GM19463 (cell line): ENCODE results near the gene CTNS.

ENCODE experiments used
- ATAC-seq: cut with Tn5 transposase; IDR thresholded peaks from one replicate; pipeline ENCODE4 v1.9.1; 2021; ENCODE audit warnings: mild to moderate bottlenecking, moderate library complexity; ENCODE audit not compliant: unreplicated experiment

The CTNS gene

DNA sequence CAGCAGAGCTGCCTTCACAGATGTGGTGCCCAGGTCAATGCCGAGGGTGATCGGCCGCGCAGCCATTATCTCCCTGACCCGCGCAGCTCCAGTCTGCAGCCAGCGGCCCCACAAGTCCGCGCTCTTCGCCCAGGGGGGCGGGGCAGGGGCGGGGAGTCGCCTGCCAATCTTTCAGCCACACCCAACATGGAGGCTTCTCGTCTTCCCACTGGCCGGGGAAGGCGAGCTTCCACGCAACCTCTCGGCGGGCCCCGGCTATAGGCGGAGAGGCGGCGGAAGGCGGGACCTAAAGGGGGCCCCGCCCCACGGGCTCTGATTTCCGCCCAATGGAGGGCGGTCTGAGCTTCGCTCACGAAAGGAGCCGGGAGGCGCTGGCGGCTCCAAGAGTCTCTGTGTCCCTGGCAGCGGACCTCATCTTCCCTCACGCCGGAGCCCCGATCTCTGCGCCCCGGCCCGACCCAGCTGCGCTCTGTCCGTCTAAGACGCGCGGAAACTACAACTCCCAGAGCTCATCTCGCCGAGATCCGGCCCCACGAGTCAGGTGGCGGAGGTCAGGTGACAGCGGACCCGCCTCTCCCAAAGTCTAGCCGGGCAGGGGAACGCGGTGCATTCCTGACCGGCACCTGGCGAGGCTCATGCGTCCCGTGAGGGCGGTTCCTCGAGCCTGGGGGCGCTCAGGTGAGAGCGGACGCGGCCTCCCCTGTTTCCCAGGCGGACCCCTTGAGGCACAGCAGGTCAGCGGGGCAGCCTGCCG is at the start of gene CTNS, which contains the start of gene SHPK:
Gene CTNS (plus strand): TSS at position 607 of the 754 bp plus-strand sequence. CDS start 3,447 bp downstream, outside the sequence.
Gene SHPK (minus strand): TSS at position 97 of the 754 bp plus-strand sequence. CDS start 31 bp downstream, at position 66.
- peak; percentile 94 for ATAC-seq

DNA sequence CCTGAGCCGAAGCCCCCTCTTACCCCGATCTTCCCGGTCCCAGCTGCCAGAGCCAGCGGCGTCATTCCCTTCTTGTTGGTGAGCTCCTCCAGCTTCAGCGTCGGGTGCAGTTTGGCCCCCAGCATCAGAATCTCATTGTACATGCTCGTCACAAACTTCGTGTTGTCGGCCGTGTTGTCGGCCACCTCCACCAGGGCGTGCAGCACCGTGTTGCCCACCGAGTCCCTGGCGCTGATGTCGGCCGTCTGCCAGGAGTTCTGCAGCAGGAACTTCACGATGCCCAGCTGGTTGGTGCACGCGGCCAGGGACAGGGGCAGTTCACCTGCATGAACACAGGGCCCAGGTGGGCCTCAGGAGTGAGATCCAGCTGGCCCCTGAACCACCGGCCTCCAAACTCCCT is 46.8 kb upstream of the CTNS start:
- no peak for ATAC-seq

DNA sequence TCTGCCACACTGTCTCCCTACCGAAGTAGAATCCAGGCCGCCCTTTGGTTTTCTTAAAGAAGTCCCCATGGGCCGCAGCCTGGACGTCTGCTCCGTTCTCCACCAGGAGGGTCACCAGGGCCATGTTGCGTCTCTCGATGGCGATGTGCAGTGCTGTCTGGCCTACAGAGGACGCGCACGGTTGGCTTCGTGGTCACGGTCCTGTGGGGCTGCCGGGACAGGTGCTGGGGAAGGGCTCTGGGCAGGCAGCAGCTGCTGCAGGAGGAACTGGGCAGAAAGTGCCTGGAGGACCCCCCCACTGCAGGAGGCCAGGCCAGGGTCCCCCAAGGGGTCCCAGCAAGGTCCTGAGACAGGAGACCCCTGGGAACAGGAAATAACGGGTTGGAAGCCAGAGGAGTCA is 46.3 kb upstream of the CTNS start:
- ATAC-seq = no peak

DNA sequence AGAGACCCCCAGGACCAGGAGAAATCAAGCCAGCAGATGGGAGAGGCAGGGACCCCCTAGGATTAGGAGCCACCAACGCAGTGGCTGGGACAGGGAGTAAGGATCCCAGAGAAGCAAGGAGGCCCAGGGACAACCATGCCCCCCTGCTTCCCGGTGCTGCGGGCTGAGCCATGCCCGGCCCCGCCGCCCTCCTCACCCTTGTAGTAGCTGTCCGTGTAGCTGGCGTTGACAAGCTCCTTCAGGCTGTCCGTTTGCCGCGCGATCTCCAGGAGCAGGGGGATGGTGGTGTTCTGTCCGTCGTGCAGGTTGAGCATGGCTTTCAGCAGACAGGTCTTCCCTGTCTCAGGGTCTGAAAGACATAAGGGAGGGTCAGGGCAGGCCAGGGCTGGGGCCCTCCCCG is 45.8 kb upstream of the CTNS start:
- ATAC-seq = no peak

- ATAC-seq = no peak
Measured at GRCh38 chr17:3592216-3592860, 44.2 kb upstream of the CTNS start.

DNA sequence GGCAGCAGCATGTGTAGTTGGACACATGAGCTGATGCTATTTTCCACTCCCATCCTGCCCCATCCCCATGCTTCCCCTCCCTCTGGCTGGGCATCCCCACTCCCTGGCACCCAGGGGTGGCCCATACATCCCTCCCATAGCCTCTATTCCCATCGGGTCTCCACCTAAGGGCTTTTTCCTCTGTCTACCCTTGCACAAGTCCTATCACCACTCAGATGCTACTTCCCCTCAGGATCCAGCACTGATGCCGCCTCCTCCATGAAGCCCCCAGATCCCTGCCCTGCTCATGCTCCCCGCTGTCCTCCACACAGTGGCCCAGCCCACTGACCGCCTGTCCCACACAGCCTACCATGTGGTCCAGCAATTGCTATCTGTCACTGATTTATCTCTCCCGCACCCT is 43.2 kb upstream of the CTNS start:
- no peak for ATAC-seq

GRCh38 chr17:3594051-3594800 is 42.3 kb upstream of the CTNS start:
- no peak for ATAC-seq

DNA sequence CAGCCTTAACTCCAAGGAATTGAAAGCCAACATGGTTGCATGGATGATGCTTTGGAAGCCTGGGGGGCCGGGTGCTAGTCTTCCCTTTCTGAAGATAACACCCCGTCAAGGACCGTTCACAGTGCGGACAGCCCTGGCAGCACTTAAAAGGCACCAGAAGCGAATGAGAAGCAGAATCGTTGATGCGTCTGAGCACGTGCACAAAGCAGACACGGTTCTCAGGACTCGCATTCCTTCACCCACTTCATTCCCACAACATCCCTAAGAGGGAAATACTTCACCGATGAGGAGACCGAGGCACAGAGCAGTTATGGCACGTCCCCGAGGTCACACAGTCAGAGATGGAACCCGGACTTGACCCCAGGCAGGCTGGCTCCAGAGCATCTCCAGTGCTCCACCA is 41.6 kb upstream of the CTNS start:
- no peak for ATAC-seq

GRCh38 chr17:3596804-3597464 is 39.6 kb upstream of the CTNS start:
- no peak for ATAC-seq

- ATAC-seq = no peak
Measured at GRCh38 chr17:3598078-3598477, 38.5 kb upstream of the CTNS start.

- no peak for ATAC-seq
Measured at GRCh38 chr17:3600529-3601205, 35.9 kb upstream of the CTNS start.

GRCh38 chr17:3602499-3602898 is 34.1 kb upstream of the CTNS start:
- no peak for ATAC-seq

- no peak for ATAC-seq
Measured at GRCh38 chr17:3603119-3603869, 33.3 kb upstream of the CTNS start.

- ATAC-seq = no peak
Measured at GRCh38 chr17:3603870-3604259, 32.7 kb upstream of the CTNS start.

DNA sequence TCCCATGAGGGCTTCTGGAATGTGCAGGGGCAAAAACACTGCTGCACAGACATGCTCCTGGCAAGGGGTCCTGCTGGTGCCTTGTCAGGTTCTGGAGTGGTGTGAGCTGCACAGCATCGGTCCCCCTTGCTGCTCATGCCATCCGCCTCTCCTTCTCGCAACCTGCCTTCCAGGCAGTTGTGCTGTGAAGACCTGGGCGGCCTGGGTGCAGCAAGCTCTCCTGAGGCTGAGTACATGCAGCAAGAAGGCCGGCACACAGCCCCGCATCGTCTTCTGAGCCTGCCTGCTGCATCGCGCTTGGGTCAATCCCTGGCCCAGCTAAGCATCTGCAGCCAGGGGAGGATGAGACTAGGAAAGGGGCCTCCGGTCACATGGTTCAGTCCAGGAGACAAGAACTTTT is 26.9 kb upstream of the CTNS start:
- no peak for ATAC-seq

- ATAC-seq = no peak
Measured at GRCh38 chr17:3610523-3610922, 26.0 kb upstream of the CTNS start.

DNA sequence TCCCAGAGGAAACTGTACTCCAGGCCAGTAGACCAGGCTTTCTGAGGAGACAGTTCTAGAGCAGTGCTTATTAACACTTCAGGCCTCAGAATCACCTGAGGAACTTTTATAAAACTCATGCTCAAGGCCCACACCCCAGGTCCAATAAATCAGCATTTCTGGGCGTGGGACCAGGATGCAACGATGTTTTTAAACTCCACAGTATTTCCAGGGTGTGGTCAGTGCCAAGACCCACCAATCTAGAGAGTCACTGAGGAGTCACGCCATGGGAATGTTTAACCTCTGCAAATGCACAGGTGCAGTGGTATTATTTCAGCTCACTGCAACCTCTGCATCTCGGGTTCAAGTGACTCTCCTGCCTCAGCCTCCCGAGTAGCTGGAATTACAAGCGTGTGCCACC is 23.4 kb upstream of the CTNS start:
- no peak for ATAC-seq

DNA sequence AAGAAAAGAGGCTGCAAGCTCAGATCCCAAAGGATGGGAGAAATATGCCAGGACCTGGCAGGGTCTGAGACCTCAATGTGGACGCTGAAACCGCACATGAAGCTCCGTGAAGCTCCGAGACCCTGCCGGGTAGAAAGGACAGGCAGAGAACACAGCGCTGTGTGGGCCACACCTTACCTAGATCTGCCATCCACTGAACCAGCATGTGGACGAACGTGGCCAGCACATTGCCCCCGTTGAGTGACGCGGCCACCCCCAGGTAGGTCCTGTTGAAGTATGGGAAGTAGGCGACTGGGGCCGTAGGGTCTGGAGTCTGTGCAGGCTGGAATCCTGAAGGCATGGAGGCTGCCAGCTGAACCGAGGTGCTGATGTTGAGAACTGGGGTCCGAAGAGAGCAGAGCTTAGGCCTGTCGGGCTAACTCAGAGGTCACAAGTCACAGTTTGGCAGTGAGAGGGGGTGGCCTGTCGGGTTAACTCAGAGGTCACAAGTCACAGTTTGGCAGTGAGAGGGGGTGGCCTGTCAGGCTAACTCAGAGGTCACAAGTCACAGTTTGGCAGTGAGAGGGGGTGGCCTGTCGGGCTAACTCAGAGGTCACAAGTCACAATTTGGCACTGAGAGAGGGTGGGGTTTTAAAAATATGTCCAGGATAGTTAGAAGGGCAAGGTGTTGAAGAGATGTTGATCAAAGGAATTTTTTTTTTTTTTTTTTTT is 21.2 kb upstream of the CTNS start:
- ATAC-seq = no peak

GRCh38 chr17:3621146-3621720 is 15.3 kb upstream of the CTNS start:
- ATAC-seq = no peak
